Pons (tissue), 1 donor: ENCODE data around the gene IL24.
A peak's percentile ranks its signal among the peaks of the same experiment; 100 is the strongest.

Experiments
- DNase-seq: peaks from one replicate; pipeline ENCODE4 v3.0.0-alpha.2; 2016; ENCODE audit warnings: low spot score

IL24 gene

DNA sequence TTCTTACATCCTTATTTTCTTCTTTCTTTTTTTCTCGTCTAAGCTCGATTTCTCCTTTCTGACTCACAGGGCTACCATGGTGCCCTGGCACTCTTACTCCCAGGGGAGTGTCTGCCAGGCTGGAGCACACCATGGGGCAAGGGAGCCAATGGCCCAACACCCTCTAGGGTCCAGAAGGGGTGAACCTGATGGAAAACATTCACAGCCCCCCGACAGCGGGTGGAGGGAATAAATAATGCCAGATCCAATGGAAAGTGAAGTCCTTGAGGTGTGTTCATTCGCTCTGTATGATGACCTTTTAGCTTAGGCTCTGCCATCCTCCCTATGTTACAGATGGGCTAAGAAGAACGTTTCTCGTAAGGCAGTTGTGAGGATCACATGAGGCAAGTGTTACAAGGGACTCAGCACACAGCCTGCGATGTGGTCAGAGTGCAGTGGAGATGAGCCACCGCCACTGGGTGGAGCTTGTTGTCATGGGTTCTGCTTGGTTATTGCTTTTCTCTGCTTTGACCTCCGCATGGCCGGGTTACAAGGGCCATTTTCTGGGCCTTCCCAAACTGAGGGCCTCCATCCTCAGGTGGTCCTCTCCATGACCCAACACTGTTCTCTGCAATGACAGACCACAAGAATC lies 28.0 kb downstream of the IL24 start:
- no peak for DNase-seq

DNA sequence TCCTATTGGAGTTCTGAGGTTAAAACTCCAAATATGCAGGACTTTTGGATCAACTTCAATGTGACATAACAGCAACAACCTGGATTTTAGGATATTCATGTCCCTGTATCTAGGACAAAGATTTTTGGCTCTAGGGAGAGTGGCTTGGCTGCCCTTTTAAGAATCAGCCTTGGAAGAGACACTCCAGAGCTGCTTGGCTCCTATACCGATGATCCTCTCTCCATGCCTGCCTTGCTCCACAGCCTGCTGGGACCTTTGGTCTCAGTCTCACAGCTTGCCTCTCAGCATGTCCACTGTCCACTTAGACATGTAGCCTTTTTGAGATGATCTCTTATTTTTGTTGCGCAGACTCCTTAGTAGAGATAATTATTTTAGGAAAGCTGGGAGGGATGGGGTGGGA lies 29.0 kb downstream of the IL24 start:
- DNase-seq: no peak

DNA sequence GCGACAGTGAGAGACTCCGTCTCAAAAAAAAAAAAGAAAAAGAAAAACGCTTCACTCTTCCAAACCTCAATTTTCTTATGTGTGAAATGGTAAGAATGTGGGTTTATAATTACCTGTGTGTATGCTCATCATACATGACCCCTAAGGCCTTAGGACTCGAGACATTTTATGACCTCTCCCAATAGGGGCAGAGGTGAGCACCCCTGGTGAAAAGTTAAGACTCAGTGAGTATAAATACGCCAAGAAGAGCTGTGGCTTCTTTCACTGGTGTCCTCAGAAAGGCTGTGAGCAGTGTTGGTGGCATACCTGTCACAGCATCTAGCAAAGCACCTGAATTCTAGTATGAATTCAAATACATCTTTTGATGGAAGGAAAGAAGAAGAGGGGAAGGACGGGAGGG lies 32.3 kb downstream of the IL24 start:
- DNase-seq: no peak

DNA sequence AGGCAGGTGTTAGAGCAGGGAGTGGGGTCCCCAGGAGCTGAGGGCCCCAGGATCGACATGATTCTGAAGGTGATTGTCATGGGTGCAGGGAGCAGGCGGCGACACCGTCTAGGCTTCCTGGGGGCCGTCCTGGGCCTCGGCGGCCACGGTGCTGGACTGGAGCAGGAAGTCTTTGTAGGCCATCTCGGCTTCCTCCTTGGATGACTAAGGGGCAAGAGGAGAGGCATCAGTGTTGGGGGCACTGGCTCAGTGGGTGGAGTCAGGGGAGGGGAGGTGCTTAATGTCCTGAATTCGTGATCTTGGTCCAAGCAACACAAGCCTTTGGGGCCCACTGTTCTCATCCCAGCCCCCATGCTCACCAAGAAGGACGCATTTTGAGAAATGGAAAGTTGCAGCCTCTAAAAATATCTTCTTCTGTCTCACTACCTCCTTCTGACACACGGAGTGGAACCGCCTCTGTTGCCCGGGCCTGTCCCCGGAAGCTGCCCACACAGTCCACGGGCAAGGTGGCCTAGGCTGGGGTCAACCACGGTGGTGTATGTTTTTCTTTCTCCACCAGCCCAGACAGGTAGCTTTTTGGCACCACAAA lies 33.1 kb downstream of the IL24 start:
- DNase-seq: peak; percentile 60

DNA sequence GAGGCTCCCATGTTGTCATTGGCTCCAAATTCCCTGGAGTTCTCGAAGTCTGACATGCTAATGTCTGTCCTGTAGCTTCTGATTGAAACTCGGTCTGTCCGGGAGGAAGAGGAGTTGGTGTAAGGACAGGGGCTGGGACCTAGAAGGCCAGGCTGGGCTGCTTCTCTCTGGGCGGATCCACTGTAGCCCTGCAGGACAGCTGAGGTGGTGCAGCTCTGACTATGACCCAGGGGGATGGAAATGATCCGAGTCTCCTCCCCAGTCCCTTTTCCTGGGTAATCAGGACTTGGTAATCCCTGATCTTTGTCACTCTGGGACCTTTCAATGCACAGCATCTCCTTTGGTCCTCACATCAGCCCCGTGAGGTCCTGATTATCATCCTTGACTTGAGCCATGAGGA lies 34.5 kb downstream of the IL24 start:
- no peak for DNase-seq

DNA sequence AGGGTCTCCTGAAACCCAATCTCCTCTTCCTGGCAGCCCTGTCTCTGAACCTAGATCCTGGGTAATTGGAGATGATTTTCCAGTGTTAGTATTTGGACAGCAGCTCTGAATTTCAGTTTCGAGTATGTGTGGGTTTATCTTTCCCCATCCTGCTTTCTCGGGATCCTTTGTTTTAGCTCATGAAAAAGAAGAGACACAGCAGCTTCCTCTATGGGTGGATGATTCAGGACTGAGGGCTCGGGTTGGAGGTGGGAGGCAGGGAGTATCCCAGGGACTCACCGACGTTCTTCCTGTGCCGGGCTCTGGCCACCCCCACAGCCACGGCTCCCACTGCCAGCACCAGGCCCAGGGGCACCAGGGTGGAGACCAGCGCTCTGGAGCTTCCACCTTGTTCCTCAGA lies 34.9 kb downstream of the IL24 start:
- no peak for DNase-seq

DNA sequence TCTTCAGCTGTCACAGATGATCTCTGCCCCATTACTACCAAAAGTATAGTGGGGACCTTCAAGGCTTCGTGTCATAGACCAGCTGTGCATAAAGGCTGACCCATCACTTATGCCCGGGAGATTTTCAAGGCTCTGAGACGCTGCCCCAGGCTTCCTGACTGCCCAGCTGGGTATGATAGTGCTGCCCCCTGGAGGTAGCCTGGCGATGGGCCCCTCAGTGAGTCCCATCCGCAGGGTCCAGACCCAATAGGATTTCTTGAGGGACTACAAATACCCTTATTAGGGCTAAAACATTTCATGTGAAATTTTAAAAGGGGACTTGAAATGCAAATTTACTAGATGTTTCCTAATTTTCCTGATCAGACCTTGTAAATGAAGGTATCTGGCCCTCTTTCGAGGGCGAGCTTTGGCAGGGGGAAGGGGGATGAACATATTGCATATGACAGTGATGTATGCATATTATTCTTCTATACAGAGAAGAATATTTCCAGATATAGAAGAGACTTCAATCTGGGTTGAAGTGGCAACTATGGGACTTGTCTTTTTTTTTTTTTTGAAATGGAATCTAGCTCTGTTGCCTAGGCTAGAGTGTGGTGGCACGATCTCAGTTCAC lies 36.2 kb downstream of the IL24 start:
- no peak for DNase-seq

DNA sequence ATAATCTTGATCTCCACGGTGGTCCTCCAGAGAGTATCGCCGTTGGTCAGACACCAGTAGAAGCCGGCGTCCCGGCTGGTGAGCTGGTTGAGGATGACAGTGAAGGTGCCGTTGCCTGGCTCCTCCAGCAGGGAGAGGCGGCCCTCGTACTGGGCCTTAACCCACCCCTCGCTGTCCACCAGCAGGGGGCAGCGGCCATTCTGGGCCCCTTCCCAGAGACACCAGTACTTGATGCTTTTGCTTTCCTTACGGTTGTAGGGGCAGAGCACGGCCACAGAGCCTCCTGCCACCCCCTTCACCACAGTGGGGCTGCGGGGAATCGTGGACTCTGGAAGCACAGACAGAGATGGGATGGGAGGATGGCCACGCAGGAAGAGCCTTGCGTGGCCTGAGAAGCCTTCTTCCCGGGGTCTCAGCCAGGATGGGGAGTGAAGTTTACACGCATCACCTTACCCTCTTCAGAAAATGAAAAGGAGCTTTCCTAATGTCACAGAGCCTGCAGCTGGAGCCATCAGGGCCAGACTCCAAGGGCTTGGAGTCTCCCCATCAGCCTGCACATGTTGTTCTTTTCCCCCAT lies 38.3 kb downstream of the IL24 start:
- no peak for DNase-seq

DNA sequence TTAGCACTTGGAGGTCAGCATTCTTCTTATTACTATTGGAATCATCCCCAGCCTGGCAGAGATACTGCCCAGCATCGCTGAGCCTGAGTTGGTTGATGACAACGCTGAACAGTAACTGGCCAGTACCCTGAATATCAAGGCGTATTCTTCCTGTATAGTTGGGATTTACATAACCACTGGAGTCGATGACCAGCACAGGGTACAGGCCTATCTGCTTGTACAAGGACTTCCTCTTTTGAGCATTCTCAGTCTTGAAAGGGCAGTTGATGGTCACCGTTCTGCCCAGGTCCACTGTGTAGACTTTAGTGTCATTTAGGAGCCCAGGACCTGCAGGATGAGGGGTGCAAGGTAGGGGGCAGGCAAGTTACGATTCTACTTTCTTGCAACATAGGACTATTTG lies 40.2 kb downstream of the IL24 start:
- DNase-seq: peak; percentile 51

DNA sequence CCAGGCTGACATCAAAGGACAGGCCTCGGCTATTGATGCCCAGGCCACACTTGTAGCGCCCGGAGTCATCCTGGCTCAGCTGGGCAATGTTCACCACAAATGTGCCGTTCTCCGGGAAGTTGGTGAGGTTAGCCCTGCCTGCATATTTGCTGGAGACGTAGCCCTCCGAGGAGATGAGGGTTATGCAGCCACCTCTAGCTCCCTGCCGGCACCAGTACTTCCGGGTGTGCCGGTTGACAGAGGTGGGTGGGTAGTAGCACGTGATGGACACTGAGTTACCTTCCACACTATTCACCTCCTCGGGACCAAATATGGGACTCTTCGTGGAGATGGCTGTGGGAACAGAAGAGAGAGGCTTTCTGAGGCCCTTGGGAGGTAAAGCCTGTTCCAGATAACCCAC lies 41.9 kb downstream of the IL24 start:
- DNase-seq: no peak

DNA sequence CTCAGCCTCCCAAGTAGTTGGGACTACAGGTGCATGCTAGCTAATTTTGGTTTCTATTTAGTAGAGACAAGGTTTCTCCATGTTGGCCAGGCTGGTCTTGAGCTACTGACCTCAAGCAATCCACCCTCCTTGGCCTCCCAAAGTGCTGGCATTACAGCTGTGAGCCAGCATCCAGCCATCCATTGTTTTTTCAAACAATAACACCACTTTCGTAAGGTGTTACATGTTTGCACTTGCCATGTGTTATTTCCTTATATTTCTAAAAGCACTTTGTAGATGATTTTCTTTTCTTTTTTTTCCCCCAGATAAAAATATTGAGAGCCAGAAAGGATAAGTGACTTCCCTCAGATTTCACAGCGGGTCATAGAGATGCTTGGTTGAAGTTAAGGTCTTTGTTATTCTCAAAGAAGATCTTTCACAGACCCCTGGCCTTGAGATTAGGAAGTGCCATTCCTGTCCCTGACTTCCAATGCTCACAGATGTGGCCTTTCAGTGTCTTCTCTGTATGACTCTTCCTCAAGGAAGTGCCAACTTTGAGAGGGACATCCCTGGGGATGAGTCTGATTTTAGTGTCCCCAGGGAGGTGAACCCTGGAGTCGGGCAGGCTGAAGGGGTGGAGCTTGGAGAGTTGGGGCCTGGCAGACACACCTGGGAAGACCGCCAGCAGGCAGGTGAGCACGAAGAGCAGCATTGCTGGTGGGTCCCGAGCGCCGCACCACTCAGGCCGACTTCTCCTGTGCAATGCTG lies 42.8 kb downstream of the IL24 start:
- DNase-seq: no peak

DNA sequence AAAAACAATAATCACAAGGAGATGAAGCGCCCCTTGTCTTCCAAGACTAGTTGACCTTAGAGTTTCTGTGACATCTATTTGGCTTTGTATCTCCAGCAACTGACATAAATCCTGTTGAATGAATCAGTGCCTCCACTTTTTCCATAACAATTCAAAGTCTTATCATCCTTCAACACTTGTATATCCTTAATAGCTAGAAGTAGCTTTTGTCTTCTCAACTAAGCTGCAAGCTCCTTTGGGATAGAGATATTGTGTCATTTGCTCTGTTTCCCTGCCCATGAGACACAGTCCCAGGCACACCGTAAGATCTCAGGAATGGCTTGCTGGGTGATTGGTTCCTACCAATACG lies 43.3 kb downstream of the IL24 start:
- DNase-seq: no peak

DNA sequence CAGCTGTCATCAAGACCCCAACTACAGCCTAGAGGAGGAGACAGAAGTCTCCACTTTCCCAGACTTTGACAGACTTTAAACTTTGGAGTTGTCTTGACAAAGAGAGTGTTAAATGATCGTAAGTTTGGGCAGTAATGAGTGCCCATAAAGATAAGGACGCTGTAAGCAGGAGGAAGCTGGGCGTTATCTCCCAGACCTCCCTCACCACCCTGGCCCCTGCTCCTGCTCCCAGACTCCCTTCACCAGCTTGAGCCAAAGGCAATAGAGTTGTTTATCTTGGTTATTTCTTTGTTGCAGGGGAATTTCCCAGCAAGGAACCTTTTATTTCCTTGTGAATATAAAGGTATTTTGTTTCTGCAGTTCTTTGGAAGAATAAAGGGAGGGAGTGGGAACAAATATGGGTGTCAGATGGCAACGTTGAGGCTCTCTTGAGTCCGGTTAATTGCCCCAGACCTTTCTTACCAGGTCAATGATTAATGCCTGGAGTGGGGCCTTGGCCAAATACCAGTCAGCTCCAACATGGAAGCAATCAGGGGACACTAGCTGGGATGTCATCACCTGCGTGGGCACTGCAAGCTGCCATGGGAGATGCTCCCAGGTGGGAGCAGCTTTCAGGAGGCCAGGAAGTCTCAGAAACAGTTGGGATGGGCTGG lies 44.6 kb downstream of the IL24 start:
- no peak for DNase-seq

DNA sequence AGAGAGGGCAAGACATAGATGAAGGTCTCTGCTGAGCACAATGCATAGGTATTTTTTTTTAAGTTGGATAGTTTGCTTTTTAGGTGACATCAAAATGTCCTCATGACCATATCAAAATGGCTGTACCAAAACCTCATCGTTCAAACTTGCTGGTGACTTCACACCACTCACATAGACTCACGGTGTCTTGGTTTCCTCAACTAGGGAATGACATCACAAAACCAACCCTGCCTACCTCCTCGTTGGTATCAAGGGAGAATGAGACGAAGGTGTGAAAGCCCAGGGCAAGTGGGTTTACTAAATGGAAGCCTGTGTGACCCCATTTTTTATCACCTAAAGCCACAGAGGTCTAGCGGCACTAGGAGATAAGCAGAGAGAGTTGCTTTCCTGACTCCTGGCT lies 47.5 kb downstream of the IL24 start:
- no peak for DNase-seq

DNA sequence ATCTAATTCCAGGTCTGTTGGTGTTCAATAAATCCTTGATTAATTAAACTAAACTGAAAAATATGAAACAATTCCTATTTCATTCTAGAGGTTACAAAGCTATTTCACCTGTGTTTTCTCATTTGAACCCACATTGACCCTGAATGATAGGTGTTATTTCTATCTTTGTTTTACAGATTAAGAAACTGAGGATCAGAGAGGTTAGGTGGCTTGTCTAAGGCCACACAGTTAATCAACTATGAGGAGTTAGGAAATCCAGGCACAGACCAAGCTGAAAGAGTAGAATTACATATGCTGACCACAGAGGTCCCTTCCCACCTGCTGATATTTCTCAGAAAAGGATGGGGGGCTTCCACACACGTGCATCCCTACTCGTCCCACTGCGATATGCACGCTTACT lies 48.5 kb downstream of the IL24 start:
- DNase-seq: no peak

DNA sequence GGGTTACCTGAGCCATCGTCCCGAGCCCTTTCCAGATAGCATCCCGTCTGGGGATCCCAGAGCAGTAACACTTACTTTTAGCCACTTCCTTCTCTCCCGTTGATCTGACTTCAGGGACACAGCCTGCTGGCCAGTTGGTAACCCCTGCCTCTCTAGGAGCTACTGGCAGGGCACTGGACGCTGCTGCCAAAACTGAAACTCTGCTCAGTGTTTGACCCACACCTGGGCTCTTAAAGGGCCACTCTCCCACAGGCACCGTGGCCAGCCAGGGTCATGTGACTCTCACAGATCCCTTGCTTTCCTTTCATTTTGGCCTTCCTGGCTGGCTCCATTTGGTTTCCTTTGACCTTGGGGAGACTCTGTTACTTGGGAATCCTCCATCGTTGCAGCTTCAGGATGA lies 49.0 kb downstream of the IL24 start, which contains the start of gene PIGR:
Gene PIGR (minus strand): TSS at position 206 of the 400 bp plus-strand sequence. CDS start 5,935 bp downstream, outside the sequence.
- DNase-seq: no peak

DNA sequence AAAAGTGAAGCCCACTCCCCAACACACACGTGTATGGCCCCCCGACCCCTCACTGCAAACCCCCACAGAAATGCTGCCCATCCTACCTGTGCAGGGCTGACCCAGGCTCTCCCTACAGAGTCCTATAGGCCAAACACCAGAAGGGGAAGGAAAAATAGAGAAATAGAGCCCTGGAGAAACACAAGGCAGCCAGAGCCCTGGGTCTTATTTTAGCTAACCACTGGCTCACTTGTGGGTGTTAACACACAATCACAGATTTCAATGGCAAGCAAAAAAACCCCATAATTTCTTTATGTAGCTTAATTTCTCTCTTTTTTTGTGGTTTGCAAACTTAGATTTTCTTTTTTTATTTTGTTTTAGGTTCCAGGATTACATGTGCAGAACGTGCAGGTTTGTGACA lies 50.0 kb downstream of the IL24 start:
- peak; percentile 46 for DNase-seq

DNA sequence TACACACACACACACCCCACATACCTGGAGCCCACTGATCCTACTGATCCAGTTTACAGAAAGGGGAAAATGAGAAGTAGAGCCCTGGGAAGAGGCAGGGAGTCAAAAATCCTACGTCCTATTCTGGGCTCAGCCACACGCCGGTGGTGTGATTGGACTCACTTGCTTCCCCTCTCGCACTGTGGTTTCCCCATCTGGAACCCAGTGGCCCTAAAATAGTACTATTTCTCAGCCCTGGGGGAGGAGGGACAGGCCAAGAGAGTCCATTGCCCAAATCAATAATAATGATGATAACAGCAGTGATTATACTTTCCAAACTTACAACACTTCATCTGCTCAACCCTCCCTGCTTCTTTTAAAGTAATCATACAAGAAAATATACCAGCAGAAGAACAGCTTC lies 52.0 kb downstream of the IL24 start:
- peak; percentile 70 for DNase-seq

DNA sequence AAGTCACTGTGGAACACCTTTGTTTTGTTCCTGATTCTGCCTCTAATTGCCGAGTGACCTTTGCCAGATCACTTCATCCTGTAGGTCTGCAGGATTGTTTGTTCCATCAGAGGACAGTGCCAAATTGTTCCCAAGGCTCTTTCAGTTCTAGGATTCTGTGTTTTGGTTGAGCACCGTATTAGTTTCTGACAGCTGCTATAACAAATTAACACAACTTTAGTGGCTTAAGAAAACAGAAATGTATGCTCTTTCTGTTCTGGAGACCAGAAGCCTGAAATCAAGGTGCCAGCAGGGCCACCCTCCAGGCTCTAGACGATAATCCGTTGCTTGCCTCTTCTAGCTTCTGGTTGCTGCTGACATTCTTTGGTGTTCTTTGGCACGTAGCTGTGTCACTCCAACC lies 52.4 kb downstream of the IL24 start:
- no peak for DNase-seq

DNA sequence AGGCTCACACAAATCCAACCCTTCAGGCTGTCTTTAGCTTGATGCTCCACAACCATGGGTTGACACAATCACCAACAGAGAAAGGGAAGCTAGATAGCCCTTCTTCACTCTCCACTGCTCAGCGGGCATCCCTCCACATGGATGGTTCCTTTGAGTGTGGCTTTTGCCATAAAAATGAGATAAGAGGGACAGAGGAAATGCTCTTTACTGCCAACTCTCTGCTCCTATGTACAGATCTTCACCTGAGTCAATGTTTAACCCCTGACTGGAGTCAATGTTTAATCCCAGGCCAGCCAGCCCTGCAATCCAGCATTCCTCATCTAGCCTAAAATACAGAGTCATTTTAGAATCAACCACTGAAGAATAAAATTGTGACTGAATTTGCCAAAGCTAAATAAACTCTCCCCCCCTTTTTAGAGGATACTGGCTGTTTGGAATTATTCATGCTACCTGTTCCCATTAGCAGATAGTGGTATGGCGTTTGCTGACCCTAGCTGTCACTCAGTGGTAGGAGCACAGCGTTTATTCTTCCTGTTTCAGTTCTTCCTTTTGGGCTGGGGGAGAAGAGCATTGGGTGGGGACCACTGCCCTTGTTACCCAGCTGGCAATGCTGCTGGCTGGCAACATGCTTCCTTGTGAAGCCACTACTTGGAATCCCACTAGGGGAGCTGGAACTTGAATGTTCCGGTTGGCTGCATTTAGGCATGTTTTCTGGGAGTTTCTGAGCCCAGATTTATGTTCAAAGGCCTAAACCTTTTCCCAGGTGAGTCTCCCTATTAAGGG lies 54.3 kb downstream of the IL24 start:
- DNase-seq: no peak

DNA sequence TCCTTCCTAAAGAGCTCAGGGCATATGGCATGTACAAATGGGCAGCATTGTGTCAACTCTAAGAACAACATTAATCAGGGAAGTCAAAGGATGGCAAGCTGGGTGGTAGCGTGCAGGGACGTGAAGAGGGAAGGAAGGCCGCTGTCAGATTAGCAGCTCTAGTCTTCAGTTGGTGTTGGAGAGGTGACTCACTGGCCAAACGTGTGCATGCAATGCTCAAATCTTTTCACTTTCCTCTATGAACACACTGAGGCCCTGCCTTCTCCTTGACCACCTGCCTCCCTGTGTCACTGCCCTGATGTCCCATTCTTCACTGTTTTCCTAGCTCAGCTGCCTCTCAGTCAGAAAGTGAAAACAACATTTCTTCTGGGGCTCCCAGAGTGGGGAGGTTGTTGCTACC lies 54.9 kb downstream of the IL24 start:
- no peak for DNase-seq

DNA sequence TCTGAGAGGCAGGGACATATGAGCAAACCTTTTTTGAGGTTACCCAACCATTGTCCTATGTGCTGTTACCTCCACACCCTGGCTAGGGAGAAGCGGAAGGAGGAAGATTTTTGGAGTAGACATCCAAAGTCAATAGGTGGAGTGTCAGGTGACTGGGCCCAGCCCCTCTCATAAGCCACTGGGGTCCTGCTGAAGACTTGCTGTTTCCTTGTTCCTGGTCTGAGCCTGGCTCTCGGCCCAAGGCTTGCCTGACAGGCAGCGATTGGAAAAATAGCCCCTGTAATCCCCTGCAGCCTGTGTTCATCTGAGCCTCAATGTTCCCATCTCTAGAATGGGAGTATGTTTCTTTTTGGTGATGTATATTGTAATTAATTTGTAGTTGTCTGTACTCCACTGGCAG lies 55.9 kb downstream of the IL24 start:
- no peak for DNase-seq
